ENCODE measurements around the gene REM2.
"Not testable (repeated sequence)": the region's sequence is repeated elsewhere in the genome, so short reads cannot be mapped to it uniquely, and the experiment has no call there.

REM2 gene

DNA sequence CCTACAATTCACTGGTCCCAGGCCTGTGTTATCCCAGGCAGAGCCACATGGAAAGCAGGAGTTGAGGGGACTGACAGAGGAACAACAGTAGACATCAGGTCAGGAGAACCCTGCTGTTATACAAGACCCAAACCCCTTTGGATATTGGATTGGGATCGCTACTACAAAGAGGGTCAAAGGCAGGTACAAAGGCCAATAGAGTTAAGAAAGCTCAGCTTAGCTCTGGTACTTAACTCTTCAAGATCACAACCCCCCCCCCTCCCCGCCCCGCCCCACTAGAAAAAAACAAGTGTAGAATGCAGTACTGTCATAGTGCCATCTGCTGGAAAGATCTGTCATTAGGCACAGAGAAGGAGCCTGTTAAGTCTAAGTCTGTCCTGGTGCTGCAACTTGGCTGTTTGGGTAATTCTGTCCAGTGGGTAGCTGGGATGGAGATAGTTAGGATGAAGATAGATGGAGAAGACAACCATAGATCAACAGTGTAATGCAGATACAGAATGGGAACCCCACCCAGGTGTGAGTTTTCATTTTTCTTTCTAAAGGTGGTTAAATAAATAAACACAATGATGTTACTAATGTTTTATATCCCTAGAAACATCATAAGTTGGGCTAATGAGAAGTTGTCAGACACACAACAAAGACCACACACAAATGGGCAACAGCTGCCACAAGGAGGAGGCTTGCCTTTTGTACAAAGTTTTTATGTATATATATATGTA lies 17.2 kb downstream of the REM2 start:
- DNase-seq = no peak

DNA sequence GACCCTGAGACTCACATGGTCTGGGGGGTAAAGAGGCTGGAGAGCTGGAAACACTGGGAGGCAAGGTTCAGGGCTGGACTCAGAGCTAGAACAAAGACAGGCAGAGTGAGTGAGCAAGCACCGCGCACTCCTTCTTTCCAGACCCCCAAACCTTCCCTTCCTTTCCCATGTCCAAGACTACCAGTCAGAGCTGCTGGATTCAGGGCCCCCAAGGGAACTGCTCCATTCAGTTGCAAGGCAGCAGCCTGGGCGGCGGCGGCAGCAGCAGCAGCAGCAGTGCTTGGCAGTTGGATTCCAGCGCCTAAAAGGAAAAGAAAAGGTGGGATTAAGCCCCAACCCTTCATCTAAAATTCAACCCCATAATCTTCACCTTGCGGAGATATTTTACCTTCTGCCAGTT lies 18.8 kb downstream of the REM2 start:
- no peak for DNase-seq

DNA sequence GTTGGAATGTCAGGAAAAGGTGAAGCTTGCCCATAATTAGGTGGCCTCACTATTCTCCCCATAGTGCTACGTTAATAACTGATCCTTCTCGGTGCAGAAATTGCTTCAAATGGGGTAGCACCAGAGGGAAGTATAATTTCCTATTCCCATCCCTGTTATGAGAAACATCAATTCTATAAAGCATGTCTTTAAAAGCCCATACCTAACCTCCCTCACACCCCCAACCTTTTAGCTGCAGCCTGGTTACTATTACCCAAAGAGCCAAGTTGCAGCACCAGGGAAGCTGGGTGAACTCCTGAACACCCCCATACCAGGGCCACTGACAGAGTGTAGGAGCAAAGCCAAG lies 20.7 kb downstream of the REM2 start:
- no peak for DNase-seq

DNA sequence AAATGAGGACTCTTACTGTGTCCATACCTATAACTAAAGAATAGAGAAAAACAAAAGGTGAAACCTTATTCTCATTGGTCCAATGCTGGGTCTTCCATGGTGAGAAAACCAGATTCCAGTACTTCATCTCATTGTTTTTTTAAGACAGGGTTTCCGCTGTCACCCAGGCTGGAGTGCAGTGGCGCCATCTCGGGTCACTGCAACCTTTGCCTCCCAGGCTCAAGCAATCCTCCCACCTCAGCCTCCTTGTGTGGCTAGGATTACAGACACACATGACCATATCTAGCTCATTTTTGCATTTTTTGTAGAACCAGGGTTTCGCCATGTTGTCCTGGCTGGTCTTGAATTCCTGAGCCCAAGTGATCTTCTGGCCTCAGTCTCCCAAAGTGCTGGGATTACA lies 22.6 kb downstream of the REM2 start:
- no peak for DNase-seq

DNA sequence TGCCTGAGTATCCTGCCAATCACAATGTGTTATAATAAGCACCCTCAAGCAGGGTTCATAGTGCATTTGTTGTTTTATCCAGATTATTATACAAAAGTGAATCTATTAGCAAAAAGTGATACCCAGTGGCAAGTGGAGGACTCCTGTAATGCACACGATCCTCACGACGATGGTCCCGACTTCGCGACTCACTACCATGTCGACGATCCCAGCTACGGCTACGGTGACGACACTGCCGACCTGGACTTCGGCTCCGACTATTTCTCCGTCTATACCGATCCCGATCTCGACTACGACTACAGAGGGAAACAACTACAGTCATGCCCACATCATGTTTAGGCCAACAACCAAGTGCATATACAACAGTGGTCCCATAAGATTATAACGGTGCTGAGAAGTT lies 23.1 kb downstream of the REM2 start:
- no peak for DNase-seq

DNA sequence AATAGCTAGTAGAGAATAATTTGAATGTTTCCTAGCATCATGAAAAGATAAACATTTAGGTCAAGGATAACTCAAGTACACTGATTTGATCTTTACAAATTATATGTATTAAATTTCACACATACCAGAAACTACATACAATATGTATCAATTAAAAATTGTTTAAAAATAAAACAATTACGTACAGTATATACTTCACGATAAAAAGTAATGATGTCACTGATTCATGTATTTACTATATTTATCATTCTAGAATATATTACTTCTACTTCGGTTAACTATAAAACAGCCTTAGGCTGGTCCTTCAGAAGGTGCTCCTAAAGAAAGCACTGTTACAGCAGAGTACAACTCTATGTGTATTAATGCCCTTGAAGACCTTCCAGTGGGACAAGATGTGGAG lies 24.4 kb downstream of the REM2 start:
- no peak for DNase-seq

DNA sequence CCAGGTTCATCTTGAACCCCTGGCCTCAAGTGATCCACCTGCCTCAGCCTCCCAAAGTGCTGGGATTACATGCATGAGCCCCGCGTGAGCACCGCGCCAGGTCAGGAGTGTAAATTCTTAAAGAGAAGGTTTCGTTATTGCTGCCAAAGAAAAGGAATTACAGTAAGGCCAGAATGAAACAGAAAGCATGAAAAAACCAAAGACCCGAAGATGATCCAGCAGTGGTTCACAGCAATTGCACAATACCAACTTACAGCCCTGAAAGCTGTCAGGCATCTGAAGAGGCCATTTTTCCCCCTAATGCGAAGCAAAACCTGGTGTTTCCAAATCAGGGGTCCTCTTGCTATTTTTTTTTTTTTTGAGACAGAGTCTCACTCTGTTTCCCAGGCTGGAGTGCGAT lies 25.6 kb downstream of the REM2 start:
- DNase-seq = no peak

DNA sequence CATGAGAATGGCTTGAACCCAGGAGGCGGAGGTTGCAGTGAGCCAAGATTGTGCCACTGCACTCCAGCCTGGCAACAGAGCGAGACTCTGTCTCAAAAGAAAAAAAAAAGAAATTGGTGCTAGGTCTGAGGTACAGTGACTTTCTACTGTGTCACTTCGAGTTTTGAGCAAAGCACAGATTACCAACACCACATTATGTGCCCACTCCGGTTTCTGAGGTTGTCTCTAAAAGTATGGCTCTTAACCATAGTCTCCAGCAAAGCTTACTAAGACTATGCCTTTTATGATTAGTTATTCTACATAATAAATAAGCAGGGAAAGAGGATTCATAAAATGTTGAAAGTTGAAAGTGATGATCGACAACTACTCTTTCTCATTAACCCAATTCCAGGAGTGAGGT lies 27.9 kb downstream of the REM2 start:
- no peak for DNase-seq

DNA sequence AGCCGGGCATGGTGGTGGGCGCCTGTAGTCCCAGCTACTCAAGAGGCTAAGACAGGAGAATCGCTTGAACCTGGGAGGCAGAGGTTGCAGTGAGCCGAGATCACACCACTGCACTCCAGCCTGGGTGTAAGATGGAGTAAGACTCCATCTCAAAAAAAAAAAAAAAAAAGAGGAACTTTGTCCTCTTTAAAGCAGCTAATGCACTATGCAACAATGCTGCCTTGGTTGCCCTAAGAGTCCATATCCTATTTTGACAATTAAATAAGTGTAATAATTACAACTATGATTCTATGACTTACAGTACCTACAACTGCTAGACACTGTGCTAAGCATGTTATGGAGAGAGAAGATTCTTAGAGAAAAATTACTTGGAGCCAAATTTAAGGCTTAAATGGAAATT lies 31.8 kb downstream of the REM2 start:
- DNase-seq = not testable (repeated sequence)

DNA sequence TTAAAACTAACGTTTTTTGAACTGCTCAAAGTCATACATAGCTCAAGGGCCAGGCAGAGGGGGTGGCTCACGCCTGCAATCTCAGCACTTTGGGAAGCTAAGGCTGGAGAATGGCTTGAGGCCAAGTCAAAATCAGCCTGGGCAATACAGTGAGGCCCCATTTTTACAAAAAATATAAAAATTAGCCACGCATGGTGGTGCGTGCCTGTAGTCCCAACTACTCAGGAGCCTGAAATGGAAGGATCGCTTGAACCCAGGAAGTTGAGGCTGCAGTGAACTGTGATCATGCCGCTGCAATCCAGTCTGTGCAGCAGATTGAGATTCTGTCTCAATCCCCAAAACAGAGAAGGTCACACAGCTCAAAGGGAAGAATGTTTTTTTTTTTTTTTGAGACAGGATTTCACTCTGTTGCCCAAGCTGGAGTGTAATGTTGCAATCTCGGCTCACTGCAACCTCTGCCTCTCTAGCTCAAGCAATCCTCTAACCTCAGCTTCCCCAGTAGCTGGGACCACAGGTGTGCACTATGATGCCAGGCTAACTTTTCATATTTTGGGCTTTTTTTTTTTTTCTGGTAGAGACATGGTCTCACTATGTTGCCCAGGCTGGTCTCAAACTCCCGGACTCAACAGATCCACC lies 33.0 kb downstream of the REM2 start:
- no peak for DNase-seq

DNA sequence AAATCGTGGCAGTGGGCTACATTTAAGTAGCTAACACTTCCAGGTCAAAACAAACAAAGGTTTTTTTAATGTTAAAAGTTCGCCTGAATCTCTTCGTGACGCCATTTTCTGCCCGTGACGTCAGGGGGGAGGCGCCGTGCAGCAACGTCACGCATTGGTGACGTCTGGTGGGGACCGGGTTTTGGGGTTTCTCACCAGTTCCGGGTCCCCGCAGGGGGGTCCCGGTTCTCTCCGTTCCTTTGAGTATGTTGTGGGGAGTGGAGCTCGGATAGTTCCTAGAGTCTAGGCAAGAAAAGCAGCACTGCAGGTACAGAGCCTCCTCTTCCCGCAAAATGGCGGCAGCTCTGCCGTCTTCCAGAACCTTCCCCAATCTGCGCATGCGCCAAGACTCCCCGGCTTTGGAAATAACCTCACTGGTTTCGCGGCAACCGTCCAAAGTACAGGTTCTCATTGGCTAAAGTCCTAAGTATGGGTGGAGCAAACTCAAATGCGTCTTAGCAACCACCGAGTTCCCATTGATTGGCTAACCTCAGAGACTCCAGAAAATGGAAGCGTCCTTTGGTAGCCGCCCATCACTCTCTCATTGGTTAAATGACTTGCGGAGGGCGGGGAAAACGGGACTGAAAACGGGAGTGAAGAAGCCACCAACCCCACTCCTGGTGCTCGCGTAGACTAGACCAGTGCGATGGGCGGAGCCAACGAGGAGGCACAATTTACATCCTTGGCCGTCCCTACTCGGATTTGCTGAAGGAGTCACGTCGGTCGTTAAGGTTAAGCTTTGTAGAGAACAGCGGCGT lies 36.0 kb downstream of the REM2 start, which contains the start of gene RBM23:
Gene RBM23, minus strand, starts transcription at position 346 of the 797 bp plus-strand sequence.
- peak; percentile 85 for DNase-seq

DNA sequence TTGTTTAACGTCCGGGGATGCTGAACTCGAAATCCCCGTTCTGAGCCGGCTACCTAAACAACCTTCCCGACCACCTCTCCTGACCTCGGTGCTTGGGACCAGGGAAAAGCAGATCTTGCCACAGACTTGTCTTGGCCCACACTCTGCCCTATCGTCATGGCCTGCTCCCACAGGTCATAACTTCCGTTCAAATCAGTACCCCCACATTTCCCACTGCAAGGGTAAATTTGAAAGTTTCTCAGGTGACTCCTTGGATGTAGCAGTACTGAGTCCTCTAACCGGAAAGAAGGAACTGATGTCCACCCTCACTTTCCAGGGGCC lies 36.5 kb downstream of the REM2 start:
- no peak for DNase-seq

DNA sequence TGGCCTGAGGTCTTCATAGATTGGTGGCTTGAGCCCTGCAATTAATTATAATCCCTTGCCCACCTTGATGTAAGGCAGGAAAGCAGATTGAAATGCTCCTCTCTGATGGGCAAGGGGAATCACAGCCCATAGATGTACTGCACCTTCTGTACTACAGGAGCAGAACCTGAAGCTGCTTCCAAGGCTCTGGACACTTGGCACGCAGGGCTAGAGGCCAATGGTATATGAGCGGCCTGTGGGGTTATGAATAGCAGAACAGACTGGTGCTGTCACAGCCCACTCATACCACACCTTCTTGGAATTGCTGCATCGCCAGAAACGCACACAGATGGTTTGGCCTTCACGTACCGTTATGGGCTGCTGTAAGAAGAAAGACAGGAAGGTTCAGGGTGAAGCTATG lies 37.7 kb downstream of the REM2 start:
- DNase-seq = no peak

DNA sequence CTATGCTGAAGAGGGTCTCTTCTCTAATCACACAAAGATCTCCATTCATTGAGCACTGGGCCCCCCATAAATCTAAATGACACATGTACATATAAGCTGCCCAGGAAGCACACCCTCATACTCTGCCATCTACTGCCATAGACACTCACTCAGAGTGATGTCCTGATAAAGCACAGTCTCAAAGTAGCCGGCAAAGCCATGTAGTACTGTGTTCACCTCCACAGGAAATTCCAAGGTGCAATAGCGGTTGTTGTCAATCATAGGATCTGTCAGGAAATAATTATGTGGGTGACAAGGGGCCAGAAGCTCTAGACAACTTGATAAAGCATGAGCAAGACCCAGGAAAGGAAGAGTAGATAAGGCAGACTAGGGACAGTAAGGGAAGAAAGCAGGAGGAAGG lies 39.3 kb downstream of the REM2 start:
- DNase-seq = no peak

DNA sequence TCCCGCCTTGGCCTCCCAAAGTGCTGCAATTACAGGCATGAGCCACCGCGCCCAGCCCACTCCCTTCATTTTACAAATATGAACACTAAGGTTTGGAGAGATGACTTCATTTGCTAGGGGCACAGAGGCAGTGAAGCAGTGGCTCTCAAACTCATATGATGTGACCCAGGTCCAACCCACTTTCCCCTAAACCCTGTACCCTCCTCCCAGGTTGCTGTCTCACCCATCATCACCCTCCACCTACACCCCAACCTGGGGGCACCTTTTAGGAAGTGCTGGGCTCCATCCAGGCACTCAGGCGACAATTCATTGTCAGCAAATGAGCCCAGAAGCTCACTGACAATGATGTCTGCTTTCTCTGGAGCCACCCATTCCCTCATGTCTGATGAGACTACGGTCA lies 40.7 kb downstream of the REM2 start:
- no peak for DNase-seq

DNA sequence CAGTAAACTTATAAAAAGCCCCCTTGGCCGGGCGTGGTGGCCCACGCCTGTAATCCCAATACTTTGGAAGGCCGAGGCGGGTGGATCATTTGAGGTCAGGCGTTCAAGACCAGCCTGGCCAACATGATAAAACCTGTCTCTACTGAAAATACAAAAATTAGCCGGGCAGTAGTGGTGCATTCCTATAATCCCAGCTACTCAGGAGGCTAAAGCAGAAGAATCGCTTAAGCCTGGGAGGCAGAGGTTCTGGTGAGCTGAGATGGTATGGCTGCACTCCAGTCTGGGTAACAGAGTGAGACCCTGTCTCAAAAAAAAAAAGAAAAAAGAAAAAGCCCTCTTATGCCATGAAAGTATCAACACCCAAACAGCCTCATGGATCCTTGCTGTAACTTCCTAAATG lies 42.5 kb downstream of the REM2 start:
- no peak for DNase-seq

DNA sequence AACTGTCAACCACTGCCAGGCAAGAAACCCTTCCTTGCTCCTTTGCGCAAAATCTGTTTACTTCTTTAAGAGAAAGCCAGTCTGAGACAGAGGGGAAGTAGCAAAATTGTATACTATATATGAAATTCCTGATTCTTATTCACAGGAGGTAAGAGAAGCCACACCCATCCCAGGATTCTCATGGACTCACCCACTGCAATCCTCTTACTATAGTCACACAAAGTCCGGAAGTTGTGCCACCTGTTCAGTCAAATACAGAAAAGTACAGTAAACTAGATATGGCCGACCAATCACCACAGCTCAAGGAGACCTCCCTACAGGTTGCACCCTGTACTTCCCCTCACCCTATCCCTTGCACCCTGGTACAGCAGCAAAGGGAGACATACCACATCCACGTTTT lies 43.3 kb downstream of the REM2 start:
- DNase-seq = no peak

DNA sequence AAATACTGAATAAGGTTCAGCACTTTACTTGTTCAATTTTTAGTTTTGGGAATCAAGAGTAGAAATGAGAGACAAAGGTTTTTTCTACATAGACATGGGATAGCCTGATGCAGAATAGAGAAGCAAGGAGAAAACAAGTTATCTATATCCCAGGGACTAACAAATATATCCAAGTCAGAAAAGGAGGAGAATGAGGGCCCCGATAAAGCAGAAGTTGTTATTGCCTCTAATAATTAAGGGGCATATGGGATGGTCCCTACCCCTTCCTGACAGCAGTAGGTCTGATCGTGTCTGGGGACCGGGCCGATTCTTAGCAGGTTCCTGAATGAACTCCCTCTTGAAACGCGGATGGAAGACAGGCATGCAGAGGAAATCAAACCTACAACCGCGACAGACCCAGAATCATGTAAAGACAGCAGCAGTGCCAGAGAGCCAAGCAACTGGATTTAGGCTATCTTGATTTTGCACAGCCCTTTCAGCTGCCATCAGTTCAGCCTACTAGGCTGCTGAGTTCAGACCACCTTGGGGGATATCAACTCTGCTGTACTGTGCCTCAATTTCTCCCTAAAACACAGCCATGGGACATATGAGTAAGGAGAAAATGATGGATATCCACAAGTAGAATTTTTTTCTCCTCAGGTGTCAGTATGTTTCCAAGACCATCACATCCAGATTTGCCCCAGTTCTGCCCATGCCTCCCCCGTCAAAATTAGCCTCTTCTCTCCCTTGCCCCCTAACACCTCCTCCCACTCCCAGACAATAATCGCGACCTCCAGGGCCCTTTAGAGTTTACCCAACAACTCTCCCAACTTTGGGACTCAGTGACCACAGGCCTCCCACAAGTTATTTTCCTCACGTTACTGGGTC lies 45.4 kb downstream of the REM2 start:
- DNase-seq = no peak

DNA sequence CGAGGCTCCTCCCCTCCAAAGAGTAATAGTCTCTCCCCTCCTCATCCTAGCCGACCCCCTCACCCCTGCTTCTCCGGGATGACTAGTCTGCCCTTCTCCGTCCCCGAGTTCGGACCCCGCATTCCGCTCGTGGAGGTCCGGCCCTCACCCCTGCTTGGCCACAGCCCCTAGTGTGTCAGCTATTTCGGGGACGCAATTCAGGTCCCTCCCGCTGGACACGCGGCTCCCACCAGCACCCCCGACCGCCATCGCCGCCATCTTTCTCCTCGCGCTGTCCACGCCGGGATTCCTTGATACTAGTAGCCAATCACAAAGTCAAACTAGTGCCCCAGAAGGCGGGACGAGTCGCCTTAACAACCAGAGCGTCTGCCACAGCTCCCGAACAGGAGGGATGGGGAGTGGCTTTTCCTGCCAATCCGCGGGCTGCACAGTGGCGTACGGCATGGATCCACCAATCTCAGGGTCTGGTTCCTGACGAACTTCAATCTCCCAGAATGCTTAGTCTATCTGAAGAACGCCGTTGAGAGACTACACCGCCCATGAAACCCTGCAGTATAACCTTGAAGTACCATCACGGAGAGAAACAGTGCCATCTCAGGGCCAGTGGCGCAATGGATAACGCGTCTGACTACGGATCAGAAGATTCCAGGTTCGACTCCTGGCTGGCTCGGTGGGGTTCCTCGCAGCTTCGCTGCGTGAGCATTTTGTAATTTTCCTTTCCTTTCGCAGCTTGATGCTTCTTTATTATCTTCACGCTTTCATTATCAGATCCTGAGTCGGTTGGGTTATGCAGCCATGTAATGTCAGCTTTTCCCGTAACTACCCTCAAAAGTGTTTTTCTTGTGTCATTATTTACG lies 46.3 kb downstream of the REM2 start, which contains the start of gene PRMT5:
Gene PRMT5, minus strand, starts transcription at position 273 of the 857 bp plus-strand sequence. Its CDS starts 15 bp downstream, at position 258.
- peak; percentile 84 for DNase-seq

DNA sequence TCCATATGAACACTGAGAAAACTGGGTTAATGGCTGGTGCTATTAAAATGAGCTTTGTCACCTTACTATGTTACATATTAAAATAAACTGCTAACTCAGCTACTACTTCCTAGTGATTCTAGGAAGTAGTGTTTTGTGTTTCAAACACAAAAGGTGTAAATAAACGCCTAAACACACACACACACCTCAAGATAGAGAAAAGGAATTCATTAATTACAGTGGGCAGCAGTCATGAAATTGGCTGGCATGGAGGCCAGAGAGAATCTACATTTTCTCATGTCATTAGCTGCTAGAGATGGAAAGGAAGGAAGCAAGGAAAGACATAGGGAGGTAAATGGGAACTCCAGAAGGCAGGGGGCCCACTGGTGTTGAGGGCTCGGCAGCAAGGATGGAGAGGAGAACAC lies 46.9 kb downstream of the REM2 start:
- DNase-seq = no peak

DNA sequence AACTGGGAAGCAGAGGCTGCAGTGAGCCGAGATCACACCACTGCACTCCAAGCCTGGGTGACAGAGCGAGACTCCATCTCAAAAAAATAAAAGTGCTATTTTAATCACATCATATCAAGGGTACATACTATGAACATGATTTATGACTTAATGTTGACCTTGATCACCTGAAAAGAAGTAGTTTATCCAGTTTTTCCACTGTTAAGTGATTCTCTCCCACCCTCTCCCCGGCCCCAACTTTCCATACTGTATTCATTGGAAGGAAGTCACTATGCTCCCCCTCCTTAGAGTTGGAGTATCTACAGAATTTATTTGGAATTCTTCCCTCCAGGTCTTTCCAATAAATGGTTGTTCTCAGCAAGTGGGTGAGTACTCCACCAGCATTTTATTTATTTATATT lies 49.1 kb downstream of the REM2 start:
- DNase-seq = no peak

DNA sequence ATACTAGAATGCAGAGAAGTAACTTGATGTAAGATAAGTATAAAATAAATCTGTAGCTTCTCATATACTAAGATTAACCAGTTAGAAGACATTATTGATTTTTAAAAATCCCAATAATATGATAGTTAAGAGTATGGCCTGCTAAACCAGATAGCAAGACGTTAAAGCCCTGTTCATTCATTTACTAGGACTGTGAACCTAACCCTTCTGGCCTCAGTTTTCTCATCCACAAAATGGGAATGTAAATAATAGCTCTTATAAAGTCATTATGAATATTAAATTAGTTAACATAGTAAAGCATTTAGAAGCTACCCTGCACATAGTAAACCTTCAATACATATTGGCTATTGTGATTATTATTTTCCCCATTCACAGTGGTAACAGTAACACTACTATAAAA lies 52.1 kb downstream of the REM2 start:
- no peak for DNase-seq
